Uterus (tissue), 4 donors: ENCODE measurements around the gene TTC39C. TPM values are rescaled to one million over a fixed set of nuclear protein-coding genes. Genes with fewer than 3 reads are reported as not detected.
"Not testable (repeated sequence)": the region's sequence is repeated elsewhere in the genome, so short reads cannot be mapped to it uniquely, and the experiment has no call there.

Experiments
- DNase-seq, 2 donors: peaks; one replicate each; pipeline ENCODE4 v3.0.0-alpha.2; 2019 to 2020
- H3K27ac ChIP-seq, 2 donors: fragments of 200-600 bp; sonication (generic); 1 replicate in 1 of 2; 2 replicates in 1 of 2; pipeline ENCODE4 v1.5.1; 2016 to 2018
- H3K27me3 ChIP-seq, 2 donors: fragments of 200-600 bp; sonication (generic); one replicate each; pipeline ENCODE4 v1.5.1; 2018 to 2019; ENCODE audit warnings: control low read depth in 1 of 2
- H3K36me3 ChIP-seq, 2 donors: fragments of 200-600 bp; sonication (generic); one replicate each; pipeline ENCODE4 v1.5.1; 2019; ENCODE audit warnings: control low read depth in 1 of 2
- H3K4me1 ChIP-seq, 2 donors: fragments of 200-600 bp; sonication (generic); one replicate each; pipeline ENCODE4 v1.5.1; 2018 to 2019; ENCODE audit warnings: control low read depth in 1 of 2
- H3K4me3 ChIP-seq, 2 donors: fragments of 200-600 bp; sonication (generic); 1 replicate in 1 of 2; 2 replicates in 1 of 2; pipeline ENCODE4 v1.5.1; 2018 to 2019; ENCODE audit warnings: mild to moderate bottlenecking in 1 of 2
- H3K9me3 ChIP-seq, 2 donors: fragments of 200-600 bp; sonication (generic); one replicate each; pipeline ENCODE4 v1.5.1; 2019; ENCODE audit warnings: control low read depth in 1 of 2
- CTCF ChIP-seq, 4 experiments: fragments of 200-600 bp in 2 of 4; fragments of 450-650 bp in 2 of 4; sonication (generic) in 2 of 4; IDR thresholded peaks; one replicate each; pipeline ENCODE4 v1.5.1; 2016 to 2019; ENCODE audit warnings: antibody characterized with exemption in 4 of 4, mild to moderate bottlenecking in 2 of 4, moderate library complexity in 1 of 4
- POLR2A ChIP-seq, 2 donors: fragments of 450-650 bp; IDR thresholded peaks; one replicate each; pipeline ENCODE4 v1.6.1; 2016; ENCODE audit warnings: antibody characterized with exemption in 2 of 2, mild to moderate bottlenecking in 1 of 2, moderate library complexity in 1 of 2
- intact Hi-C: fragments of 100-400 bp; cut with DNase I; formaldehyde crosslinking; loops from one replicate; pipeline ENCODE4 v1.15.1; 2023; ENCODE audit warnings: low total_unique reads
- total RNA-seq, 4 donors: library from RNA; depleted of rRNA in 3 of 4; stranded (reverse); fragments of >200 nt in 3 of 4; gene quantifications; one replicate each; pipeline versions ENCODE4 v1.1.0 to v1.2.4, GENCODE V29; 2014 to 2023
- donor health status: DM: yes; HTN: yes; CAD: no.

Gene TTC39C
- total RNA-seq, 4 donors from 2014 or later = 25.6 to 50.6 (median 33.5) TPM

DNA sequence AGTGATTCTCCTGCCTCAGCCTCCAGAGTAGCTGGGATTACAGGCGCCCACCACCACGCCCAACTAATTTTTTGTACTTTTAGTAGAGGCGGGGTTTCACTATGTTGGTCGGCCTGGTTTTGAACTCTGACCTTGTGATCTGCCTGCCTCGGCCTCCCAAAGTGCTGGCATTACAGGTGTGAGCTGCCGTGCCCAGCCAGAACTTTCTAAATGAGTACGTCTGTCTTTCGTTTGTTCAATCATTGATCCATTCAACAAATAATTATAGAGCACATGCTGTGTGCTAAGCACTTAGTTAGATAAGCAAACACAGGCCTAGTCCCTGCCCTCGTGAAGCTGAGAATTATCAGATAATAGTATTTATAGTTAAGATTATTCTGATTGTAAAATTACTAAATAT is 56.5 kb downstream of the TTC39C start:
- TF ChIP-seq CTCF (IDR thresholded peaks at IDR 0.05) (no peak), POLR2A (IDR thresholded peaks at IDR 0.05) (no peak)
- intact Hi-C loops = no loop called here
- Histone ChIP-seq H3K9me3 (no peaks in the 10 kb centered on the region), H3K27ac (no peak overlapping the region), H3K4me1 (no peaks in the 10 kb centered on the region), H3K36me3 (no peaks in the 10 kb centered on the region), H3K4me3 (no peak overlapping the region), H3K27me3 (no peaks in the 10 kb centered on the region)
- no peak for DNase-seq

- intact Hi-C loops = no loop called here
- H3K4me1 ChIP-seq = no peaks in the 10 kb centered on the region
- no peaks in the 10 kb centered on the region for H3K36me3 ChIP-seq
- H3K27ac ChIP-seq = no peak overlapping the region
- H3K9me3 ChIP-seq = no peaks in the 10 kb centered on the region
- no peaks in the 10 kb centered on the region for H3K27me3 ChIP-seq
- TF ChIP-seq POLR2A (IDR thresholded peaks at IDR 0.05) (no peak), CTCF (IDR thresholded peaks at IDR 0.05) (no peak)
- no peak for DNase-seq
- no peak overlapping the region for H3K4me3 ChIP-seq
Measured at GRCh38 chr18:24071779-24072178, 57.2 kb downstream of the TTC39C start.

DNA sequence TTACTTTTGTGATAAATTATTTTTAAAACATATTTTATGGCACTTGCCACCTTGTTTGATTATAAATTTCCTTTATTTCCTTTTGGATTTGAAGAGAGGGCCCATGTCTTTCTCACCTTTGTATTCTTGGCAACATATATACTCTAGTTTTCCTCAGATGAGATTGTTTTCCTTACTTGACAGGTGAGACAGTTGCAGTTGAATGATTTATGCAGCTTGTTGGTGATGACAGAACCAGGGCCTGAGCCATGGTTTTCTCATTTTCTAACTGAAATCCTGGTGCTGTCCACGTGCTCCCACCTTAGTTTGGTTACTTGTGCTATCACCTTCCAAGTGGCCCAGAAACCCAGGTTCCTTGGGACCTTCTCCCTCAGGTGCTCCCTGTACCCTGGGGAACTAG is 58.2 kb downstream of the TTC39C start:
- Histone ChIP-seq H3K9me3 (no peaks in the 10 kb centered on the region), H3K27ac (no peak overlapping the region), H3K4me1 (no peaks in the 10 kb centered on the region), H3K27me3 (no peaks in the 10 kb centered on the region), H3K4me3 (no peak overlapping the region), H3K36me3 (no peaks in the 10 kb centered on the region)
- no peak for DNase-seq
- TF ChIP-seq POLR2A (IDR thresholded peaks at IDR 0.05) = no peak
- no peak for TF ChIP-seq CTCF (IDR thresholded peaks at IDR 0.05)
- intact Hi-C loops = no loop called here

DNA sequence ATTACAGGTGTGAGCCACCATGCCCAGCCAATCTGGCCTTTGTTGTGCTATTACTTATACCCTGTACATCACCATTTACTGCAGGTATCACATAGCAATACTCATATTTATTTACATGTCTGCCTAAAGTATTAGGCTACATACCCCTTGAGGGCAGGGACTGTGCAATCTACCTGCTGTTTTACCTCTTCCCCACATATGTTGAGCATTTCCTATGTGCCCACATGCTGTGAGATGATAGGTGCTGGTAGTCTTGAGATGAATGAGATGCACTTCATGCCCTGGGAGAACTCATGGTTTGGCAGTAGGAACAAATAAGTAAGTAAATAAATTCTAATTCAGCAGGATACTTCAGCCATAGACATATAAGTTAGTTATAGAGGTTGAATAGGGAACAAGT is 59.2 kb downstream of the TTC39C start:
- no peaks in the 10 kb centered on the region for H3K4me1 ChIP-seq

GRCh38 chr18:24074757-24075156 is 60.2 kb downstream of the TTC39C start:
- H3K27me3 ChIP-seq, H3K9me3 ChIP-seq, H3K4me3 ChIP-seq, H3K27ac ChIP-seq, H3K36me3 ChIP-seq, intact Hi-C loops, DNase-seq, H3K4me1 ChIP-seq: not testable (repeated sequence)

More for the DNA sequence above, 59.2 kb downstream of the TTC39C start:
- H3K36me3 ChIP-seq = no peaks in the 10 kb centered on the region
- no peak for TF ChIP-seq CTCF (IDR thresholded peaks at IDR 0.05)
- no peak for TF ChIP-seq POLR2A (IDR thresholded peaks at IDR 0.05)
- H3K27ac ChIP-seq = no peak overlapping the region
- intact Hi-C loops = no loop called here
- H3K4me3 ChIP-seq = no peak overlapping the region
- no peak for DNase-seq
- no peaks in the 10 kb centered on the region for H3K9me3 ChIP-seq
- H3K27me3 ChIP-seq = no peaks in the 10 kb centered on the region
